Natural killer cell (primary cell): ENCODE data around the gene CD151. TPM values are rescaled to one million over a fixed set of nuclear protein-coding genes. Genes with fewer than 3 reads are reported as not detected.

Source experiments
- ATAC-seq, 3 donors: fragments of 150-1000 bp in 2 of 3; fragments of 200-7000 bp in 1 of 3; cut with Tn5 transposase; 1 replicate in 1 of 3; 2 replicates in 2 of 3; pipeline ENCODE4 v1.10.0; 2021; ENCODE audit warnings: mild to moderate bottlenecking in 2 of 3, moderate library complexity in 2 of 3
- DNase-seq, 2 donors: peaks; one replicate each; pipeline versions ENCODE4 v3.0.0 to v3.0.0-alpha.2; 2013 to 2021; ENCODE audit warnings: mixed read lengths in 1 of 2
- H3K27ac ChIP-seq: one replicate; pipeline ENCODE4 v1.5.1; 2013; ENCODE audit warnings: mild to moderate bottlenecking, low read length
- H3K27me3 ChIP-seq: one replicate; pipeline ENCODE4 v1.6.1; 2013; ENCODE audit warnings: low read length; ENCODE audit not compliant: control insufficient read depth, insufficient read depth
- H3K36me3 ChIP-seq: one replicate; pipeline ENCODE4 v1.6.1; 2013; ENCODE audit warnings: low read length; ENCODE audit not compliant: control insufficient read depth, insufficient read depth
- H3K4me1 ChIP-seq: one replicate; pipeline ENCODE4 v1.6.1; 2013; ENCODE audit warnings: low read length; ENCODE audit not compliant: control insufficient read depth, insufficient read depth
- H3K4me3 ChIP-seq: one replicate; pipeline ENCODE4 v1.5.1; 2013; ENCODE audit warnings: low read length
- H3K9me3 ChIP-seq: one replicate; pipeline ENCODE4 v1.6.1; 2013; ENCODE audit warnings: low read length; ENCODE audit not compliant: control insufficient read depth, insufficient read depth
- H3K27ac Mint-ChIP-seq, 2 donors: one replicate each; pipeline ENCODE4 v1.8.0; 2022; ENCODE audit warnings: mild to moderate bottlenecking in 2 of 2, mixed read lengths in 2 of 2, moderate library complexity in 1 of 2
- H3K27me3 Mint-ChIP-seq, 2 donors: one replicate each; pipeline ENCODE4 v1.8.0; 2022; ENCODE audit warnings: low read depth in 2 of 2, mixed read lengths in 2 of 2
- H3K36me3 Mint-ChIP-seq: one replicate; pipeline ENCODE4 v1.8.0; 2022; ENCODE audit warnings: mixed read lengths
- H3K4me1 Mint-ChIP-seq, 2 donors: one replicate each; pipeline ENCODE4 v1.8.0; 2022; ENCODE audit warnings: mixed read lengths in 2 of 2
- H3K4me3 Mint-ChIP-seq: one replicate; pipeline ENCODE4 v1.8.0; 2022; ENCODE audit warnings: mild to moderate bottlenecking, moderate library complexity, mixed read lengths
- H3K9me3 Mint-ChIP-seq, 2 donors: one replicate each; pipeline ENCODE4 v1.8.0; 2022; ENCODE audit warnings: mixed read lengths in 2 of 2
- WGBS: methylation state at CpG from one replicate; pipeline ENCODE4 v1.1.7; 2013; ENCODE audit warnings: missing lambda C conversion rate; ENCODE audit not compliant: insufficient coverage; 5-methylcytosine and 5-hydroxymethylcytosine counted together
- intact Hi-C: fragments of 100-400 bp; cut with micrococcal nuclease; formaldehyde crosslinking; loops from one replicate; pipeline ENCODE4 v1.14.2; 2022
- total RNA-seq, 4 donors: library from RNA; stranded (reverse); fragments of 120-200 nt in 1 of 4; gene quantifications; one replicate each; pipeline versions ENCODE4 v1.2.3 to v1.2.4, GENCODE V29; 2013 to 2022
- TF ChIP-seq, protein P1 (sequence below): fragments of 200-600 bp; IDR thresholded peaks from one replicate; pipeline ENCODE4 v1.8.0; 2022; ENCODE audit warnings: antibody characterized with exemption

CD151 gene
- total RNA-seq, 3 donors from 2014 or later (not counting 1 experiment from before 2014, with no cell fraction given) = 40.9 to 68.3 (median 52.9) TPM

DNA sequence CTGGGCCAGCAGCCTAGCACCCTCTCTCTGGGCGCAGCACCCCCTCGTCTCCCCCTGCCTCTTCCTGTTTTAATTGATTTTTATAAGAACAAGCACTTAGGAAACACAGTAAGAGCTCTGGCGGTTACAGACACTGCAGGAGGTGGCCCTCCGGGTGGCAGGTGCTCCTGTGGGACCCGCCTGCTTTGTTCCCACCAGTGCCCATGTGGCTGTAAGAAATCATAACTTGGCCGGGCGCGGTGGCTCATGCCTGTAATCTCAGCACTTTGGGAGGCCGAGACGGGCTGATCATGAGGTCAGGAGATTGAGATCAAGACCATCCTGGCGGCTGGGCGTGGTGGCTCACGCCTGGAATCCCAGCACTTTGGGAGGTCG lies 28.3 kb downstream of the CD151 start:
- ATAC-seq (no peak), DNase-seq (no peak)
- Histone ChIP-seq H3K36me3 (no peaks in the 10 kb centered on the region), H3K27me3 (no peaks in the 10 kb centered on the region), H3K9me3 (no peaks in the 10 kb centered on the region), H3K4me1 (peaks cover 12% of the 10 kb centered on the region), H3K4me3 (no peak overlapping the region), H3K27ac (no peak overlapping the region)
- Mint-ChIP-seq H3K36me3 (no peaks in the 10 kb centered on the region), H3K27ac (no peak overlapping the region), H3K27me3 (no peaks in the 10 kb centered on the region), H3K9me3 (no peaks in the 10 kb centered on the region), H3K4me1 (peaks cover 7 to 12% of the 10 kb centered on the region in 2 donors), H3K4me3 (no peak overlapping the region)
- TF ChIP-seq, protein P1, sequence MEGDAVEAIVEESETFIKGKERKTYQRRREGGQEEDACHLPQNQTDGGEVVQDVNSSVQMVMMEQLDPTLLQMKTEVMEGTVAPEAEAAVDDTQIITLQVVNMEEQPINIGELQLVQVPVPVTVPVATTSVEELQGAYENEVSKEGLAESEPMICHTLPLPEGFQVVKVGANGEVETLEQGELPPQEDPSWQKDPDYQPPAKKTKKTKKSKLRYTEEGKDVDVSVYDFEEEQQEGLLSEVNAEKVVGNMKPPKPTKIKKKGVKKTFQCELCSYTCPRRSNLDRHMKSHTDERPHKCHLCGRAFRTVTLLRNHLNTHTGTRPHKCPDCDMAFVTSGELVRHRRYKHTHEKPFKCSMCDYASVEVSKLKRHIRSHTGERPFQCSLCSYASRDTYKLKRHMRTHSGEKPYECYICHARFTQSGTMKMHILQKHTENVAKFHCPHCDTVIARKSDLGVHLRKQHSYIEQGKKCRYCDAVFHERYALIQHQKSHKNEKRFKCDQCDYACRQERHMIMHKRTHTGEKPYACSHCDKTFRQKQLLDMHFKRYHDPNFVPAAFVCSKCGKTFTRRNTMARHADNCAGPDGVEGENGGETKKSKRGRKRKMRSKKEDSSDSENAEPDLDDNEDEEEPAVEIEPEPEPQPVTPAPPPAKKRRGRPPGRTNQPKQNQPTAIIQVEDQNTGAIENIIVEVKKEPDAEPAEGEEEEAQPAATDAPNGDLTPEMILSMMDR = no peak
- intact Hi-C loops = no loop called here
- WGBS = 92% methylated on average over 14 of the region's 14 CpGs

DNA sequence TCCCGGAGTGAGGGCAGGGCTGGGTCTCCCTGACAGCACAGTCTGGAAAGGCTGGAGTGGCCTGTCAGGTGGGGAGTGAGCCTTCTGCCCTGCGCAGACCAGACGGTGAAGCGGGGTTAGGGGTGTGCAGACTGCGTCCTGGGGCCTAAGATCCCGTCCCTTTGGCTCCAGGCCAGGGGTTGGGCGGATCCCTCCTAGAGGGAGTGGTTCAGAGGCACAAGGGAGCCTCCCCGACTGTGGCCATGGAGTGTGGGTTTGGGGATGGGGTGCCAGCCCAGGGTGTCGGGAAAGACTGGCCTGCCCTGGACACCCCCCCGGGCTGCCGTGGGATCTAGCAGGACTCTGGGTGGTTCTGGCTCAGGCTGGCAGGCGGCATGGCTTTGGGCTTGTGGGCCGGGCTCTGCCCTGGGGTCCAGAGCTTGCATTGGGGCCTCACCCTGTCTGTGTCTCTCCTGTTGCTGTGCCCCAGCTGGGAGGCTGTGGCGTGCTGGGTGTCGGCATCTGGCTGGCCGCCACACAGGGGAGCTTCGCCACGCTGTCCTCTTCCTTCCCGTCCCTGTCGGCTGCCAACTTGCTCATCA lies 29.4 kb downstream of the CD151 start:
- no peak overlapping the region for H3K27ac ChIP-seq
- no peaks in the 10 kb centered on the region for H3K27me3 ChIP-seq
- Mint-ChIP-seq H3K4me1 (peaks cover 0 to 5% of the 10 kb centered on the region in 2 donors), H3K9me3 (no peaks in the 10 kb centered on the region), H3K27me3 (no peaks in the 10 kb centered on the region), H3K27ac (no peak overlapping the region), H3K36me3 (no peaks in the 10 kb centered on the region), H3K4me3 (no peak overlapping the region)
- no peak for ATAC-seq
- intact Hi-C loops = no loop called here
- H3K36me3 ChIP-seq = no peaks in the 10 kb centered on the region
- TF ChIP-seq, protein P1 = no peak
- DNase-seq = no peak
- WGBS = 86% methylated on average over 20 of the region's 20 CpGs
- H3K4me3 ChIP-seq = no peak overlapping the region
- no peaks in the 10 kb centered on the region for H3K9me3 ChIP-seq
- H3K4me1 ChIP-seq = peaks cover under 1% of the 10 kb centered on the region

- H3K27me3 ChIP-seq = no peaks in the 10 kb centered on the region
- no peak overlapping the region for H3K4me3 Mint-ChIP-seq
- peaks cover 0 to 4% of the 10 kb centered on the region in 2 donors for H3K4me1 Mint-ChIP-seq
- H3K27ac ChIP-seq = no peak overlapping the region
- H3K4me3 ChIP-seq = no peak overlapping the region
- no peak for ATAC-seq
- H3K9me3 ChIP-seq = no peaks in the 10 kb centered on the region
- H3K4me1 ChIP-seq = no peaks in the 10 kb centered on the region
- H3K36me3 ChIP-seq = no peaks in the 10 kb centered on the region
- H3K27me3 Mint-ChIP-seq = no peaks in the 10 kb centered on the region
- WGBS = 90% methylated on average over 12 of the region's 12 CpGs
- DNase-seq = no peak
- no peaks in the 10 kb centered on the region for H3K36me3 Mint-ChIP-seq
- intact Hi-C loops = no loop called here
- no peak overlapping the region for H3K27ac Mint-ChIP-seq
- TF ChIP-seq, protein P1 = no peak
- H3K9me3 Mint-ChIP-seq = no peaks in the 10 kb centered on the region
Measured at GRCh38 chr11:862696-863022, 29.9 kb downstream of the CD151 start.
